K562 (cell line): ENCODE data around the gene SLC19A2. TPM values are rescaled to one million over a fixed set of nuclear protein-coding genes. Genes with fewer than 3 reads are reported as not detected.

Source experiments
- ATAC-seq: fragments of 200-7000 bp; cut with Tn5 transposase; 3 replicates; pipeline ENCODE4 v1.9.1; 2020; ENCODE audit warnings: moderate library complexity
- BruUV-seq: library from RNA; stranded (reverse); fragments of 400-500 nt; replicated peaks from 2 replicates; lab custom pipeline; 2021; lab: Mats Ljungman, UMichigan
- CTCF ChIA-PET: fragments of 300-600 bp; formaldehyde crosslinking; extraction: SDS; loops from one replicate; lab custom pipeline; 2021; ENCODE audit warnings: low intra/inter-chr PET ratio; lab: Yijun Ruan, JAX
- POLR2A ChIA-PET: fragments of 300-600, 350-650 bp; sonication (Branson Sonifier 250); formaldehyde crosslinking; extraction: SDS; loops from one replicate; lab custom pipeline; 2021; ENCODE audit warnings: antibody characterized with exemption, inconsistent platforms; lab: Yijun Ruan, JAX
- DNase-seq, 4 experiments: peaks; one replicate each; pipeline versions ENCODE4 v3.0.0 to v3.0.0-alpha.2; 2011 to 2018; ENCODE audit warnings: low spot score in 3 of 4, mixed read lengths in 3 of 4; ENCODE audit errors: extremely low read depth in 1 of 4
- FAIRE-seq: peaks from 2 replicates; lab custom pipeline; 2011; peaks lifted over from hg19 to GRCh38; lab: Jason Lieb, UNC
- H2AFZ ChIP-seq: 2 replicates; pipeline ENCODE4 v1.6.0; 2011; ENCODE audit warnings: low read depth, low read length, control low read depth, inconsistent platforms
- H3K27ac ChIP-seq: fragments of 200-600 bp; 3 replicates; pipeline ENCODE4 v1.8.0; 2011; ENCODE audit warnings: low read depth, mild to moderate bottlenecking, control low read depth, inconsistent platforms, low read length, moderate library complexity, mixed read lengths; ENCODE audit errors: extremely low read depth
- H3K27me3 ChIP-seq, 2 experiments: fragments of 300-600 bp in 1 of 2; 2 replicates in 1 of 2; 3 replicates in 1 of 2; pipeline versions ENCODE4 v1.6.0 to v1.8.0; 2011; ENCODE audit warnings: inconsistent platforms in 2 of 2, low read length in 2 of 2, mild to moderate bottlenecking in 1 of 2, mixed read lengths in 1 of 2, moderate library complexity in 1 of 2; ENCODE audit not compliant: control insufficient read depth in 2 of 2, insufficient read depth in 2 of 2
- H3K36me3 ChIP-seq: fragments of 300-600 bp; 3 replicates; pipeline ENCODE4 v1.8.0; 2011; ENCODE audit warnings: mild to moderate bottlenecking, low read length, inconsistent platforms; ENCODE audit not compliant: control insufficient read depth, insufficient read depth
- H3K4me1 ChIP-seq, 2 experiments: fragments of 200-600 bp in 1 of 2; replicated peaks in 1 of 2; 2 replicates in 1 of 2; 3 replicates in 1 of 2; pipeline versions ENCODE4 v1.5.1 to v1.8.0; 2011; ENCODE audit warnings: inconsistent platforms in 2 of 2, low read length in 2 of 2, mild to moderate bottlenecking in 1 of 2, mixed read lengths in 1 of 2, moderate library complexity in 1 of 2; ENCODE audit not compliant: control insufficient read depth in 2 of 2, insufficient read depth in 2 of 2
- H3K4me2 ChIP-seq: 2 replicates; pipeline ENCODE4 v1.6.1; 2011; ENCODE audit warnings: low read length, control low read depth, inconsistent platforms, mixed read lengths; ENCODE audit not compliant: insufficient read depth
- H3K4me3 ChIP-seq: fragments of 200-600 bp; sonication (generic), shearing (Covaris generic); 2 replicates; pipeline ENCODE4 v1.5.1; 2016; ENCODE audit warnings: control low read depth, inconsistent platforms
- H3K79me2 ChIP-seq: fragments of 200-600 bp; 3 replicates; pipeline ENCODE4 v1.8.0; 2011; ENCODE audit warnings: low read length, inconsistent platforms; ENCODE audit not compliant: control insufficient read depth, insufficient read depth
- H3K9ac ChIP-seq, 2 experiments: 2 replicates each; pipeline versions ENCODE4 v1.6.0 to v1.6.1; 2011; ENCODE audit warnings: low read depth in 2 of 2, low read length in 2 of 2, control low read depth in 1 of 2, inconsistent platforms in 1 of 2, mild to moderate bottlenecking in 1 of 2, mixed read lengths in 1 of 2; ENCODE audit not compliant: insufficient read depth in 1 of 2
- H3K9me1 ChIP-seq: one replicate; pipeline ENCODE4 v1.6.0; 2011; ENCODE audit warnings: inconsistent platforms, mild to moderate bottlenecking, low read length, moderate library complexity; ENCODE audit not compliant: control insufficient read depth, insufficient read depth
- H3K9me3 ChIP-seq: replicated peaks from 2 replicates; pipeline ENCODE4 v1.5.1; 2011; ENCODE audit warnings: low read depth, low read length, inconsistent platforms; ENCODE audit not compliant: control insufficient read depth, insufficient read depth
- H4K20me1 ChIP-seq: replicated peaks from 2 replicates; pipeline ENCODE4 v1.6.1; 2011; ENCODE audit warnings: low read length, inconsistent platforms, mixed read lengths; ENCODE audit not compliant: control insufficient read depth, insufficient read depth
- BRF1 ChIP-seq: IDR thresholded peaks from 3 replicates; pipeline ENCODE4 v1.6.1; 2011; ENCODE audit warnings: borderline replicate concordance, mild to moderate bottlenecking; ENCODE audit not compliant: insufficient read length; ENCODE audit errors: extremely low read depth
- EP300 ChIP-seq: IDR thresholded peaks from 2 replicates; pipeline ENCODE4 v1.6.1; 2012; ENCODE audit warnings: low read length, improper control_type of control experiment
- ESRRB ChIP-seq: fragments of 250-450 bp; sonication (Bioruptor Pico); IDR thresholded peaks from 2 replicates; pipeline ENCODE4 v1.5.0; 2020; ENCODE audit warnings: mild to moderate bottlenecking, moderate library complexity, borderline replicate concordance
- JUNB ChIP-seq: fragments of 450-650 bp; formaldehyde crosslinking; conservative IDR thresholded peaks from 2 replicates; pipeline ENCODE4 v1.4.0; 2020; ENCODE audit warnings: mild to moderate bottlenecking
- L3MBTL2 ChIP-seq: fragments of 450-650 bp; IDR thresholded peaks from 2 replicates; pipeline ENCODE4 v1.6.1; 2016; ENCODE audit warnings: mild to moderate bottlenecking, moderate library complexity
- MXI1 ChIP-seq: IDR thresholded peaks from 2 replicates; pipeline ENCODE4 v1.6.1; 2011; ENCODE audit warnings: low read depth, mild to moderate bottlenecking, improper control_type of control experiment, low read length
- NEUROD1 ChIP-seq: fragments of 150-350 bp; IDR thresholded peaks from 2 replicates; pipeline ENCODE4 v1.6.1; 2014; ENCODE audit warnings: borderline replicate concordance, low read length, low read depth; ENCODE audit not compliant: partially characterized antibody
- NFYB ChIP-seq: IDR thresholded peaks from 2 replicates; pipeline ENCODE4 v1.6.1; 2011; ENCODE audit warnings: mild to moderate bottlenecking, moderate library complexity; ENCODE audit not compliant: insufficient read length; ENCODE audit errors: extremely low read depth
- TARDBP ChIP-seq: fragments of 450-650 bp; IDR thresholded peaks from 2 replicates; pipeline ENCODE4 v1.6.1; 2016
- YY1 ChIP-seq, 3 experiments: IDR thresholded peaks; 2 replicates each; pipeline ENCODE4 v1.6.1; 2011; ENCODE audit warnings: low read length in 2 of 3, mild to moderate bottlenecking in 2 of 3, moderate library complexity in 2 of 3, borderline replicate concordance in 1 of 3, control low read depth in 1 of 3, low read depth in 1 of 3; ENCODE audit not compliant: insufficient read depth in 3 of 3, insufficient replicate concordance in 2 of 3, control insufficient read depth in 1 of 3, insufficient read length in 1 of 3; ENCODE audit errors: extremely low read depth in 1 of 3
- ZBTB43 ChIP-seq: sonication (generic); formaldehyde crosslinking; IDR thresholded peaks from 2 replicates; pipeline ENCODE4 v1.8.0; 2023; ENCODE audit warnings: mild to moderate bottlenecking, missing genetic modification reagents
- ZNF165 ChIP-seq: fragments of 250-450 bp; sonication (Bioruptor Pico); IDR thresholded peaks from 2 replicates; pipeline ENCODE4 v1.4.0; 2020; ENCODE audit warnings: borderline replicate concordance
- ZNF217 ChIP-seq: sonication (generic); formaldehyde crosslinking; IDR thresholded peaks from 2 replicates; pipeline ENCODE4 v1.8.0; 2022; ENCODE audit warnings: mild to moderate bottlenecking, missing genetic modification reagents
- ZNF311 ChIP-seq: fragments of 250-450 bp; sonication (Bioruptor Pico); IDR thresholded peaks from 2 replicates; pipeline ENCODE4 v1.4.0; 2020; ENCODE audit warnings: mild to moderate bottlenecking, moderate library complexity
- ZNF41 ChIP-seq: fragments of 250-450 bp; sonication (Bioruptor Pico); conservative IDR thresholded peaks from 2 replicates; pipeline ENCODE4 v1.4.0; 2020; ENCODE audit warnings: mild to moderate bottlenecking
- ZNF507 ChIP-seq: conservative IDR thresholded peaks from 2 replicates; pipeline ENCODE4 v1.6.1; 2017; ENCODE audit warnings: missing genetic modification characterization, missing compliant biosample characterization
- ZNF76 ChIP-seq: fragments of 250-450 bp; sonication (Bioruptor Pico); IDR thresholded peaks from 2 replicates; pipeline ENCODE4 v1.4.0; 2020; ENCODE audit warnings: mild to moderate bottlenecking, moderate library complexity, borderline replicate concordance
- ZZZ3 ChIP-seq: fragments of 450-650 bp; IDR thresholded peaks from 2 replicates; pipeline ENCODE4 v1.6.1; 2016; ENCODE audit warnings: antibody characterized with exemption, mild to moderate bottlenecking, moderate library complexity
- WGBS: fragments of 100-300 bp; shearing (Covaris generic); methylation state at CpG from one replicate; pipeline ENCODE4 v1.1.6; 2016; ENCODE audit warnings: low coverage, mixed read lengths; ENCODE audit not compliant: insufficient coverage; ENCODE audit errors: missing lambda C conversion rate; 5-methylcytosine and 5-hydroxymethylcytosine counted together
- in situ Hi-C: fragments of 300-500 bp; cut with MboI; formaldehyde crosslinking; loops from 4 replicates; pipeline ENCODE4 v1.15.0; 2018; ENCODE audit warnings: inconsistent platforms, mixed read lengths
- intact Hi-C: fragments of 100-400 bp; cut with micrococcal nuclease; formaldehyde crosslinking; loops from 2 replicates; pipeline ENCODE4 v1.14.2; 2022
- polyA plus RNA-seq, 8 experiments: library from polyadenylated mRNA; depleted of rRNA in 4 of 8; stranded (reverse) in 5 of 8; unstranded in 3 of 8; fragments of >200 nt; fragmentation: Nextera tagmentation in 2 of 8; fragmentation: Illumina TruSeq in 1 of 8; extraction: Ambion mirVana in 2 of 8; extraction: Trizol in 1 of 8; gene quantifications; 2 replicates each; pipeline versions ENCODE4 v1.2.1 to v1.2.3, GENCODE V29; 2011 to 2014; ENCODE audit warnings: inconsistent platforms in 1 of 8, missing spikeins in 1 of 8
- total RNA-seq, 7 experiments: library from RNA; depleted of rRNA in 6 of 7; stranded (reverse); fragments of >200 nt in 6 of 7; fragmentation: Illumina TruSeq in 2 of 7; extraction: Trizol in 2 of 7; gene quantifications; 2 replicates each; pipeline versions ENCODE4 v1.2.1 to v1.2.3, GENCODE V29; 2011 to 2021; ENCODE audit warnings: low replicate concordance in 1 of 7
- TF ChIP-seq, protein P1 (sequence below): fragments of 250-450 bp; sonication (Bioruptor Pico); IDR thresholded peaks from 2 replicates; pipeline ENCODE4 v1.5.0; 2020; ENCODE audit warnings: mild to moderate bottlenecking

Gene SLC19A2
- total and polyA plus RNA-seq, 9 of the 15 experiments (the other 6 are each of a cell fraction or from before 2014, with no cell fraction given) = 7.4 to 42.8 (median 19.2) TPM

GRCh38 chr1:169478094-169478672 lies 7.6 kb downstream of the SLC19A2 start:
- Histone ChIP-seq H3K27ac (no peak overlapping the region), H3K9me3 (no peaks in the 10 kb centered on the region), H3K9me1 (no peaks in the 10 kb centered on the region), H3K9ac (no peak overlapping the region), H3K79me2 (peaks cover 55% of the 10 kb centered on the region), H4K20me1 (no peaks in the 10 kb centered on the region), H3K4me2 (no peak overlapping the region), H3K27me3 (no peaks in the 10 kb centered on the region), H3K4me3 (no peak overlapping the region), H2AFZ (no peak overlapping the region), H3K36me3 (peaks cover 38% of the 10 kb centered on the region), H3K4me1 (peaks cover 5 to 8% of the 10 kb centered on the region in 2 experiments; a peak in 2 of 5 replicates)
- WGBS = 98% methylated on average over 5 of the region's 5 CpGs
- ATAC-seq = no peak
- DNase-seq = no peak
- TF ChIP-seq NFYB (no peak), MXI1 (no peak), ESRRB (CRISPR knock-in tag) (no peak), ZNF311 (no peak), ZBTB43 (CRISPR knock-in tag) (no peak), YY1 (IDR thresholded peaks at IDR 0.05; ENCODE audit: borderline replicate concordance in 1 of 3, control insufficient read depth in 1 of 3, extremely low read depth in 1 of 3, insufficient read depth in 3 of 3, insufficient read length in 1 of 3, insufficient replicate concordance in 2 of 3, low read depth in 1 of 3, low read length in 2 of 3) (no peak), ZZZ3 (no peak), TARDBP (no peak), ZNF41 (CRISPR knock-in tag) (no peak), EP300 (no peak), L3MBTL2 (no peak), ZNF507 (no peak), ZNF217 (CRISPR knock-in tag) (no peak), BRF1 (no peak), NEUROD1 (no peak), ZNF76 (CRISPR knock-in tag) (no peak), JUNB (no peak), ZNF165 (no peak)
- TF ChIP-seq, protein P1, sequence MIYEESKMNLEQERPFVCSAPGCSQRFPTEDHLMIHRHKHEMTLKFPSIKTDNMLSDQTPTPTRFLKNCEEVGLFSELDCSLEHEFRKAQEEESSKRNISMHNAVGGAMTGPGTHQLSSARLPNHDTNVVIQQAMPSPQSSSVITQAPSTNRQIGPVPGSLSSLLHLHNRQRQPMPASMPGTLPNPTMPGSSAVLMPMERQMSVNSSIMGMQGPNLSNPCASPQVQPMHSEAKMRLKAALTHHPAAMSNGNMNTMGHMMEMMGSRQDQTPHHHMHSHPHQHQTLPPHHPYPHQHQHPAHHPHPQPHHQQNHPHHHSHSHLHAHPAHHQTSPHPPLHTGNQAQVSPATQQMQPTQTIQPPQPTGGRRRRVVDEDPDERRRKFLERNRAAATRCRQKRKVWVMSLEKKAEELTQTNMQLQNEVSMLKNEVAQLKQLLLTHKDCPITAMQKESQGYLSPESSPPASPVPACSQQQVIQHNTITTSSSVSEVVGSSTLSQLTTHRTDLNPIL (CRISPR knock-in tag) = no peak
- POLR2A ChIA-PET = interaction anchor here (0.6 kb wide), 1 partner anchor 672 kb away, joined by 3 read pairs; no protein-coding TSS in a partner anchor
- intact Hi-C loops = no loop called here
- CTCF ChIA-PET = no interaction called here
- in situ Hi-C loops = no loop called here
- no peak for FAIRE-seq
- no TSS peak for BruUV-seq
